WI38 (cell line): Measurements from ENCODE around the gene SPSB1.

ENCODE experiments used
- H3K4me3 ChIP-seq: 2 replicates; pipeline ENCODE4 v1.5.1; 2011; ENCODE audit warnings: low read depth, mild to moderate bottlenecking, control low read depth, low read length
- CTCF ChIP-seq: IDR thresholded peaks from 2 replicates; pipeline ENCODE4 v1.5.1; 2012; ENCODE audit warnings: low read depth, mild to moderate bottlenecking, control low read depth, low read length

The SPSB1 gene

DNA sequence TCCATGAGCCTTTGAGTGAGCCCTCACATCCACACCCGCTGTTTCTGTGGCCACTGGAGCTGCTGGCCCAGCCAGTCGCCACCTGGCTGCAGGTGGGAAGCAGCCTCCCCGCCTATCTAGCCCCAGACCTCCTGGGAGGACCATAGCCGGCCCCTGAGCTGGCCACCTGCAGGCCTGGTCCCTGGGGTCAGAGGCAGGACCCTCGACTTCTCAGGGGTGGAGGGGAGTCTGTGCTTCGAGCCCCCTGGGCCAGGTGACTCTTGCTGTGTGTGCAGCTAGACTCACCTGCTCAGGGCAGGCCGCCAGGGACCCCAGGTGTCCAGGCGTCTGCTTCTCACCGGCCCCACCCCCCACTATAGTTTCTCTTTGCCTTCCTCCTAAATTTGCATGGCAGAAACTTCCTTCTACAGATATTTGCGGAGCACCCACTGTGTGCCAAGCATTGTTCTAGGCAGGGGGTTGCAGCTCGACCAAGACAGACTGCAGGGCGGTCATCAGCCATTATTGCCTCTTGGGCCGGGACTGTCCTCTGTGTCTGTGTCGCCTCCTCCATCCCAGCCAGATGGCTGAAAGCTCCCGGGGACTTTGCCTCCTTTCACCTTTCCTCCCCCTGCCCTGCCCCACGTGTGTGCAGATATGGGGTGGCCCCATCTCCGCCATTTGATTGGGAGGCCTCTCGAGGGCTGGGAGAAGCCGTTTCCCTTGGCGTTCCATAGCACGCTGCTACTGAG lies 27.3 kb downstream of the SPSB1 start:
- no peak overlapping the region for H3K4me3 ChIP-seq
- TF ChIP-seq CTCF: no peak

- peak overlapping the region; percentile 38 for H3K4me3 ChIP-seq
- TF ChIP-seq CTCF: no peak
Observed at GRCh38 chr1:9320520-9321479, 28.1 kb downstream of the SPSB1 start.

- H3K4me3 ChIP-seq: peak overlapping the region; percentile 38
- no peak for TF ChIP-seq CTCF
Observed at GRCh38 chr1:9321480-9321849, 28.8 kb downstream of the SPSB1 start.

DNA sequence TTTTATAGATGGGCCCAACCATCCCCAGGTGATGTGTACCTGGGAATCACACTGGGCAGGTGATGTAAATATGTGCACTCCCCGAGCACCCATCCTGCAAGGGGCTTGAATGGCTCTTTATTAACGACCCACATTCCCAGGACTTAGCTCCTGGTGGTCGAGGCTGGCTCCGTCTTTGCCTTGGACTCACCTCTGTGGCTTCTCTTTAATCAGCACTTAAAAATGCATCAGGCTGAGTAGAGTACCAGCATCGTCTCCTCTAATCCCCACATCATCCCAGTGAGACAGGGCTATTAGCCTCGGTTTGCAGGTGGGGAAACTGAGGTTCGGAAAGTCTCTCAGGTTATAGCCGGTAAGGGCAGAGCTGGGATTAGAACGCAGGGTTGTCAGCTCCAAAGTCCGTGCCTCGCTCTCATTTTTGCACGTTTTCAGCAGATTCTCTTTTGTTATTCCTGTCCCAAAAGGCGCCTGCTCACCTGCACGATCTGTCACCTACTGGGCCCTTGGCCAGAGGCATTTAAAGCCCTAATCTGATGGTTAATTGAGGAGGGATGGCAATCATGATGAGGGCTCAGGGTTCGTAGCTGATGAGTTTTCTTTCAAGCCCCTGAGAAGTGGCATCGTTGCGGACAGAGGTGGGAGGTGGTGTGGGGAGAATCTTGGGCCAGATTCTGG lies 29.4 kb downstream of the SPSB1 start:
- peak overlapping the region; percentile 38 for H3K4me3 ChIP-seq
- no peak for TF ChIP-seq CTCF

DNA sequence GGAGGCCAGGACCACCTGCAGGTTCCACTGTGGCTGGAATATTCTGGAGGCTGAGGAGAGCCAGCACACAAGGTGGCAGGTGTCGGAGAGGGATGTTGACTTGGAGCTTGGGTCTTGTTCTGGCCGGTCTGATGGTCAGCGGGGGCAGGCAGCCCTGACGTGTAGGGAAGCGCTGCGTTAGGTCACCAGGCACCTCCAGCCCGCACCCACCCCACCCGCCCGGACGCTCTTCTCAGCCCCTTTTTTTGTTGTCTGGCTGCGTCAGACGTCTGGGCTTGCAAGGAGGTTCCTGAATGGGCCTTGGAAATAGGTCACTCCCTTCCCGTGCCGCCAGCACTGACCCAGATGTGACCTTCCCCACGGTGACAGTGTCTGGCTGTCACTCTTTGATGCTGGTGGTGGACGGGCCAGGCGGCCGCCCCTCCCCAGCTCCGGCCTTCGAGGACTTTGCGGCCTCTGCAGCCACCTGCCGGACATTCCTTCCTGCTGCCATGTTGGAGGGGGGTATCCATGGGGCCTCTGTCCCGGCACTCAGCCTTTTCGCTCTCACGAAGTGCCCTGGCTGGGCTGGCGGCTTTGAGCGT lies 30.1 kb downstream of the SPSB1 start:
- H3K4me3 ChIP-seq: no peak overlapping the region
- TF ChIP-seq CTCF: no peak

- TF ChIP-seq CTCF: no peak
- H3K4me3 ChIP-seq: no peak overlapping the region
Observed at GRCh38 chr1:9324246-9325096, 31.8 kb downstream of the SPSB1 start.
